ENCODE measurements around the gene GRID1.

DNA sequence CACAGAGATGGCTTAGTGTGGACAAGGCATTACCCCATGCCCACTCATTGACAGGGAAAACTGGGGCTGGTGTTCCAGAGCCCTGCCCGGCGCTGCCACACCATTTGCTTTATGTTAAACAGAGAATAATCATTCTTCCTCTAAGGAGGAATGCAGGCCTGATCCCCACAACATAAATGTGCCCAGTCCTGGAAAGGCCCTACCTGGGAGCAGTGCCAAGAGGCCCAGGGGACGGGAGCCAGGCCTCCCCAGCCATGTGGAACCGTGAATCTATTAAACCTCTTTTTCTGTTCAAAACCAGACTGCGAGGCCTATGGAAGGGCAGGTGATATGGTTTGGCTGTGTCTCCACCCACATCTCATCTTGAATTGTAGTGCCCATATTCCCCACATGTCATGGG lies 264.1 kb downstream of the GRID1 start:
- TF ChIP-seq, protein P1, sequence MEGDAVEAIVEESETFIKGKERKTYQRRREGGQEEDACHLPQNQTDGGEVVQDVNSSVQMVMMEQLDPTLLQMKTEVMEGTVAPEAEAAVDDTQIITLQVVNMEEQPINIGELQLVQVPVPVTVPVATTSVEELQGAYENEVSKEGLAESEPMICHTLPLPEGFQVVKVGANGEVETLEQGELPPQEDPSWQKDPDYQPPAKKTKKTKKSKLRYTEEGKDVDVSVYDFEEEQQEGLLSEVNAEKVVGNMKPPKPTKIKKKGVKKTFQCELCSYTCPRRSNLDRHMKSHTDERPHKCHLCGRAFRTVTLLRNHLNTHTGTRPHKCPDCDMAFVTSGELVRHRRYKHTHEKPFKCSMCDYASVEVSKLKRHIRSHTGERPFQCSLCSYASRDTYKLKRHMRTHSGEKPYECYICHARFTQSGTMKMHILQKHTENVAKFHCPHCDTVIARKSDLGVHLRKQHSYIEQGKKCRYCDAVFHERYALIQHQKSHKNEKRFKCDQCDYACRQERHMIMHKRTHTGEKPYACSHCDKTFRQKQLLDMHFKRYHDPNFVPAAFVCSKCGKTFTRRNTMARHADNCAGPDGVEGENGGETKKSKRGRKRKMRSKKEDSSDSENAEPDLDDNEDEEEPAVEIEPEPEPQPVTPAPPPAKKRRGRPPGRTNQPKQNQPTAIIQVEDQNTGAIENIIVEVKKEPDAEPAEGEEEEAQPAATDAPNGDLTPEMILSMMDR (IDR thresholded peaks at IDR 0.05; ENCODE audit: low read length) = no peak
- no peak for TF ChIP-seq EZH2 (optimal IDR thresholded peaks at IDR 0.05; ENCODE audit: low read depth, low read length)
